HepG2 (cell line): ENCODE measurements around the gene CRYGA. TPM values are rescaled to one million over a fixed set of nuclear protein-coding genes. Genes with fewer than 3 reads are reported as not detected.

Experiments
- BORCS8-MEF2B ChIP-seq: sonication (generic); formaldehyde crosslinking; IDR thresholded peaks from 2 replicates; pipeline ENCODE4 v1.8.0; 2022; ENCODE audit warnings: mild to moderate bottlenecking, missing genetic modification reagents
- FOXA3 ChIP-seq: IDR thresholded peaks from 2 replicates; pipeline ENCODE4 v1.6.1; 2016; ENCODE audit warnings: missing genetic modification reagents, missing compliant biosample characterization
- HDAC2 ChIP-seq: sonication (generic); formaldehyde crosslinking; IDR thresholded peaks from 2 replicates; pipeline ENCODE4 v1.4.0; 2020; ENCODE audit warnings: missing genetic modification reagents
- KAT8 ChIP-seq: IDR thresholded peaks from 2 replicates; pipeline ENCODE4 v1.6.1; 2016; ENCODE audit warnings: missing genetic modification reagents, missing compliant biosample characterization
- NFATC3 ChIP-seq: sonication (generic); formaldehyde crosslinking; IDR thresholded peaks from 2 replicates; pipeline ENCODE4 v1.5.1; 2020; ENCODE audit warnings: mild to moderate bottlenecking, missing genetic modification reagents
- PITX1 ChIP-seq: sonication (generic); formaldehyde crosslinking; IDR thresholded peaks from 2 replicates; pipeline ENCODE4 v1.5.1; 2020; ENCODE audit warnings: mild to moderate bottlenecking, missing genetic modification reagents
- RBAK ChIP-seq: sonication (generic); formaldehyde crosslinking; IDR thresholded peaks from 2 replicates; pipeline ENCODE4 v1.5.1; 2020; ENCODE audit warnings: mild to moderate bottlenecking, missing genetic modification reagents
- RBM39 ChIP-seq: fragments of 200-400 bp; formaldehyde crosslinking; IDR thresholded peaks from one replicate; pipeline ENCODE4 v1.6.1; 2018; ENCODE audit warnings: antibody characterized with exemption, mild to moderate bottlenecking, low read depth, low read length; ENCODE audit not compliant: poor library complexity, severe bottlenecking
- SATB2 ChIP-seq: sonication (generic); formaldehyde crosslinking; IDR thresholded peaks from 2 replicates; pipeline ENCODE4 v1.5.0; 2020; ENCODE audit warnings: missing genetic modification reagents
- SCMH1 ChIP-seq: sonication (generic); formaldehyde crosslinking; IDR thresholded peaks from 2 replicates; pipeline ENCODE4 v1.9.0; 2021; ENCODE audit warnings: missing genetic modification reagents, mild to moderate bottlenecking, borderline replicate concordance
- ZBED4 ChIP-seq: sonication (generic); formaldehyde crosslinking; IDR thresholded peaks from 2 replicates; pipeline ENCODE4 v1.4.0; 2020; ENCODE audit warnings: missing genetic modification reagents, borderline replicate concordance
- ZBTB39 ChIP-seq: sonication (generic); formaldehyde crosslinking; IDR thresholded peaks from 2 replicates; pipeline ENCODE4 v1.5.0; 2020; ENCODE audit warnings: missing genetic modification reagents
- ZC3H4 ChIP-seq: sonication (generic); formaldehyde crosslinking; IDR thresholded peaks from 2 replicates; pipeline ENCODE4 v1.4.0; 2020; ENCODE audit warnings: missing genetic modification reagents, borderline replicate concordance
- ZFP62 ChIP-seq: sonication (generic); formaldehyde crosslinking; IDR thresholded peaks from 2 replicates; pipeline ENCODE4 v1.4.0; 2020; ENCODE audit warnings: missing genetic modification reagents
- ZNF331 ChIP-seq: sonication (generic); formaldehyde crosslinking; IDR thresholded peaks from 2 replicates; pipeline ENCODE4 v1.4.0; 2020; ENCODE audit warnings: missing genetic modification reagents
- ZNF501 ChIP-seq: sonication (generic); formaldehyde crosslinking; IDR thresholded peaks from 2 replicates; pipeline ENCODE4 v1.5.1; 2020; ENCODE audit warnings: mild to moderate bottlenecking, moderate library complexity, missing genetic modification reagents
- ZNF552 ChIP-seq: sonication (generic); formaldehyde crosslinking; IDR thresholded peaks from 2 replicates; pipeline ENCODE4 v1.9.0; 2022; ENCODE audit warnings: missing genetic modification reagents, mild to moderate bottlenecking, borderline replicate concordance
- ZNF644 ChIP-seq: IDR thresholded peaks from 2 replicates; pipeline ENCODE4 v1.6.1; 2016; ENCODE audit warnings: low read depth
- ZNF687 ChIP-seq: sonication (generic); formaldehyde crosslinking; IDR thresholded peaks from 2 replicates; pipeline ENCODE4 v1.5.1; 2020; ENCODE audit warnings: mild to moderate bottlenecking, missing genetic modification reagents, moderate library complexity
- ZSCAN21 ChIP-seq: sonication (generic); formaldehyde crosslinking; IDR thresholded peaks from 2 replicates; pipeline ENCODE4 v1.8.0; 2022; ENCODE audit warnings: mild to moderate bottlenecking, missing genetic modification reagents, moderate library complexity, borderline replicate concordance
- polyA plus RNA-seq, 8 experiments: library from polyadenylated mRNA; depleted of rRNA in 3 of 8; stranded (reverse) in 7 of 8; unstranded in 1 of 8; fragments of >200 nt; fragmentation: Illumina TruSeq in 4 of 8; extraction: Trizol in 4 of 8; gene quantifications; 2 replicates each; pipeline versions ENCODE4 v1.2.1 to v1.2.3, GENCODE V29; 2011 to 2016; ENCODE audit warnings: low read depth in 4 of 8, missing spikeins in 1 of 8, mixed read lengths in 1 of 8; ENCODE audit not compliant: insufficient read depth in 1 of 8
- total RNA-seq, 5 experiments: library from RNA; depleted of rRNA; stranded (reverse); fragments of >200 nt; fragmentation: Illumina TruSeq; extraction: Trizol; gene quantifications; 2 replicates each; pipeline ENCODE4 v1.2.3, GENCODE V29; 2016; ENCODE audit warnings: low read depth in 1 of 5

Gene CRYGA
- total and polyA plus RNA-seq, 2 of the 13 experiments (the other 11 are each of a cell fraction or from before 2014, with no cell fraction given): not detected

GRCh38 chr2:208134928-208135586, 28.3 kb downstream of the CRYGA start (continued):
- TF ChIP-seq ZBTB39 (CRISPR knock-in tag) (no peak), NFATC3 (CRISPR knock-in tag) (0 out of 2 replicates have a peak, but pooled peaks have one; percentile 54), ZNF552 (CRISPR knock-in tag) (peak; percentile 70; the same call in 1 of the 2 replicates), ZSCAN21 (CRISPR knock-in tag) (no peak), SATB2 (no peak), HDAC2 (CRISPR knock-in tag) (peak; percentile 50; the same call in 1 of the 2 replicates), ZNF331 (CRISPR knock-in tag) (0 out of 2 replicates have a peak, but pooled peaks have one; percentile 16), RBM39 (no peak), RBAK (CRISPR knock-in tag) (0 out of 2 replicates have a peak, but pooled peaks have one; percentile 19), FOXA3 (peak; percentile 39; the same call in 1 of the 2 replicates), SCMH1 (CRISPR knock-in tag) (no peak), BORCS8-MEF2B (CRISPR knock-in tag) (no peak), KAT8 (no peak), PITX1 (no peak; the same call in 1 of the 2 replicates), ZC3H4 (no peak), ZFP62 (CRISPR knock-in tag) (no peak), ZNF501 (CRISPR knock-in tag) (0 out of 2 replicates have a peak, but pooled peaks have one; percentile 37), ZNF687 (peak; percentile 2; the same call in 1 of the 2 replicates), ZBED4 (CRISPR knock-in tag) (0 out of 2 replicates have a peak, but pooled peaks have one; percentile 14), ZNF644 (CRISPR knock-in tag) (peak; percentile 59)
